Stimulated activated naive CD8-positive, alpha-beta T cell treated with anti-CD3 and anti-CD28 coated beads, Interleukin-15, amount 100 ng/mL, for 72 hours (primary cell): ENCODE data around the gene CELA2B.
"Not testable (repeated sequence)": the region's sequence is repeated elsewhere in the genome, so short reads cannot be mapped to it uniquely, and the experiment has no call there.

ENCODE experiments used
- ATAC-seq: fragments of 150-1000 bp; cut with Tn5 transposase; 2 replicates; pipeline ENCODE4 v1.10.0; 2021; ENCODE audit warnings: mild to moderate bottlenecking, moderate library complexity
- DNase-seq, 2 donors: peaks; one replicate each; pipeline ENCODE4 v3.0.0; 2021 to 2022
- H3K27ac Mint-ChIP-seq, 2 donors: one replicate each; pipeline ENCODE4 v1.8.0; 2022; ENCODE audit warnings: mild to moderate bottlenecking in 2 of 2, mixed read lengths in 2 of 2, moderate library complexity in 2 of 2
- H3K27me3 Mint-ChIP-seq: one replicate; pipeline ENCODE4 v1.8.0; 2022; ENCODE audit warnings: mixed read lengths
- H3K4me1 Mint-ChIP-seq: one replicate; pipeline ENCODE4 v1.8.0; 2022; ENCODE audit warnings: mild to moderate bottlenecking, mixed read lengths
- H3K4me3 Mint-ChIP-seq, 2 donors: one replicate each; pipeline ENCODE4 v1.8.0; 2022; ENCODE audit warnings: mild to moderate bottlenecking in 2 of 2, mixed read lengths in 2 of 2, moderate library complexity in 1 of 2
- H3K9me3 Mint-ChIP-seq, 2 donors: one replicate each; pipeline ENCODE4 v1.8.0; 2022; ENCODE audit warnings: mixed read lengths in 2 of 2

CELA2B gene

GRCh38 chr1:15500184-15501178, 24.6 kb downstream of the CELA2B start:
- no peak for DNase-seq
- Mint-ChIP-seq H3K4me1 (no peaks in the 10 kb centered on the region), H3K4me3 (no peak overlapping the region), H3K9me3 (no peaks in the 10 kb centered on the region), H3K27me3 (no peaks in the 10 kb centered on the region), H3K27ac (no peak overlapping the region)
- no peak for ATAC-seq

GRCh38 chr1:15501208-15502032, 25.5 kb downstream of the CELA2B start:
- no peak overlapping the region for H3K4me3 Mint-ChIP-seq
- peak overlapping the region in 1 of 2 donors; percentile 12 for H3K27ac Mint-ChIP-seq
- DNase-seq (peak; percentile 39 to 62), ATAC-seq (peak; percentile 64)
- no peaks in the 10 kb centered on the region for H3K4me1 Mint-ChIP-seq
- H3K27me3 Mint-ChIP-seq = no peaks in the 10 kb centered on the region
- no peaks in the 10 kb centered on the region for H3K9me3 Mint-ChIP-seq

- no peak overlapping the region for H3K4me3 Mint-ChIP-seq
Measured at GRCh38 chr1:15504436-15504835, 28.5 kb downstream of the CELA2B start.

GRCh38 chr1:15506831-15507230, 30.9 kb downstream of the CELA2B start:
- ATAC-seq = no peak
- no peak for DNase-seq
- H3K4me1 Mint-ChIP-seq = peaks cover 4% of the 10 kb centered on the region
- no peaks in the 10 kb centered on the region for H3K27me3 Mint-ChIP-seq
- H3K4me3 Mint-ChIP-seq = no peak overlapping the region
- no peak overlapping the region for H3K27ac Mint-ChIP-seq
- no peaks in the 10 kb centered on the region for H3K9me3 Mint-ChIP-seq

More at GRCh38 chr1:15504436-15504835, 28.5 kb downstream of the CELA2B start:
- H3K4me1 Mint-ChIP-seq = no peaks in the 10 kb centered on the region
- no peak for DNase-seq
- H3K27me3 Mint-ChIP-seq = no peaks in the 10 kb centered on the region
- H3K9me3 Mint-ChIP-seq = no peaks in the 10 kb centered on the region
- ATAC-seq = no peak
- no peak overlapping the region for H3K27ac Mint-ChIP-seq

GRCh38 chr1:15507278-15507677, 31.4 kb downstream of the CELA2B start:
- Mint-ChIP-seq H3K9me3 (no peaks in the 10 kb centered on the region), H3K27ac (no peak overlapping the region), H3K4me3 (no peak overlapping the region), H3K4me1 (peaks cover 4% of the 10 kb centered on the region), H3K27me3 (no peaks in the 10 kb centered on the region)
- ATAC-seq (no peak), DNase-seq (no peak)

GRCh38 chr1:15508700-15509487, 33.0 kb downstream of the CELA2B start:
- Mint-ChIP-seq H3K27me3 (no peaks in the 10 kb centered on the region), H3K4me3 (no peak overlapping the region), H3K27ac (no peak overlapping the region), H3K4me1 (peaks cover 4% of the 10 kb centered on the region), H3K9me3 (no peaks in the 10 kb centered on the region)
- ATAC-seq = no peak
- no peak for DNase-seq

GRCh38 chr1:15509586-15509985, 33.7 kb downstream of the CELA2B start:
- Mint-ChIP-seq H3K4me1 (peaks cover 9% of the 10 kb centered on the region), H3K9me3 (no peaks in the 10 kb centered on the region), H3K27ac (no peak overlapping the region), H3K4me3 (no peak overlapping the region), H3K27me3 (no peaks in the 10 kb centered on the region)
- ATAC-seq (no peak), DNase-seq (no peak)

- Mint-ChIP-seq H3K4me1 (peaks cover 20% of the 10 kb centered on the region), H3K27me3 (no peaks in the 10 kb centered on the region), H3K9me3 (no peaks in the 10 kb centered on the region), H3K4me3 (no peak overlapping the region), H3K27ac (peak overlapping the region in 1 of 2 donors; percentile 3)
- DNase-seq = no peak
- ATAC-seq = no peak
Measured at GRCh38 chr1:15510611-15511405, 34.9 kb downstream of the CELA2B start.

- H3K27me3 Mint-ChIP-seq = no peaks in the 10 kb centered on the region
- DNase-seq (no peak), ATAC-seq (no peak)
- H3K4me1 Mint-ChIP-seq = peaks cover 20% of the 10 kb centered on the region
- H3K27ac Mint-ChIP-seq = peak overlapping the region in 1 of 2 donors; percentile 60
- H3K4me3 Mint-ChIP-seq = no peak overlapping the region
- H3K9me3 Mint-ChIP-seq = no peaks in the 10 kb centered on the region
Measured at GRCh38 chr1:15513192-15513591, 37.3 kb downstream of the CELA2B start.

GRCh38 chr1:15513919-15514318, 38.0 kb downstream of the CELA2B start:
- Mint-ChIP-seq H3K27me3 (no peaks in the 10 kb centered on the region), H3K9me3 (no peaks in the 10 kb centered on the region), H3K4me3 (no peak overlapping the region), H3K4me1 (peaks cover 20% of the 10 kb centered on the region), H3K27ac (no peak overlapping the region)
- ATAC-seq (no peak), DNase-seq (no peak)

GRCh38 chr1:15514557-15514956, 38.7 kb downstream of the CELA2B start:
- not testable (repeated sequence) for H3K4me3 Mint-ChIP-seq, H3K27me3 Mint-ChIP-seq, ATAC-seq, DNase-seq, H3K9me3 Mint-ChIP-seq
- peak overlapping the region in 1 of 2 donors; percentile 47 for H3K27ac Mint-ChIP-seq
- peaks cover 20% of the 10 kb centered on the region for H3K4me1 Mint-ChIP-seq

- ATAC-seq = peak; percentile 56
- H3K4me3 Mint-ChIP-seq = peak overlapping the region; percentile 38 to 76
Measured at GRCh38 chr1:15515022-15515663, 39.2 kb downstream of the CELA2B start.

GRCh38 chr1:15519625-15520024, 43.7 kb downstream of the CELA2B start:
- DNase-seq (no peak), ATAC-seq (no peak)
- Mint-ChIP-seq H3K9me3 (no peaks in the 10 kb centered on the region), H3K27ac (no peak overlapping the region), H3K27me3 (no peaks in the 10 kb centered on the region), H3K4me1 (peaks cover 31% of the 10 kb centered on the region), H3K4me3 (no peak overlapping the region)

More at GRCh38 chr1:15515022-15515663, 39.2 kb downstream of the CELA2B start:
- Mint-ChIP-seq H3K27me3 (no peaks in the 10 kb centered on the region), H3K9me3 (no peaks in the 10 kb centered on the region), H3K4me1 (peaks cover 19% of the 10 kb centered on the region), H3K27ac (peak overlapping the region in 1 of 2 donors; percentile 92)
- DNase-seq = no peak
